ENCODE measurements around the gene SYT12. TPM values are rescaled to one million over a fixed set of nuclear protein-coding genes. Genes with fewer than 3 reads are reported as not detected.

The SYT12 gene
- polyA plus RNA-seq, 3 donors: not detected

DNA sequence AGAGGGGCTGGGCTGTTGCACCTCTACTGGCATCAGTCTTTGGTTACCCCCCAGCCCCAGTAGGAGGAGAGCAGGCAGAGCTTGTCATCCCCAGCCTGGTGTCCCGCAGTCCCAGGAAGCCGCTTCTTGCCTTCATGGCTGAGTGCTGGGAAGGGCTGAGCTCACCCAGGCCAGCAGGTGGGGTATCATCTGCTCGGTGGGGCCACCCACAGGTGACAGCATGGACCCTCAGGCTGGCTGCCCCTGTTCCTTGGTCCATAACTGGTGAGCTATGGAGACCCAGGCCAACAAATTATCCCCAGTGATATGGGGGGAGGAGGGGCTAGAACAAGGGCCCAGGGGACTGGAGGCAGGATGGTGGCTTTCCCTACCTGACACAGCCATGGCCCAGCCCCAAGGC is 27.2 kb downstream of the SYT12 start:
- no peaks in the 10 kb centered on the region for H3K4me1 ChIP-seq (ENCODE audit: control insufficient read depth in 1 of 2, insufficient read depth in 2 of 2, low read length in 2 of 2)
- TF ChIP-seq, protein P1, sequence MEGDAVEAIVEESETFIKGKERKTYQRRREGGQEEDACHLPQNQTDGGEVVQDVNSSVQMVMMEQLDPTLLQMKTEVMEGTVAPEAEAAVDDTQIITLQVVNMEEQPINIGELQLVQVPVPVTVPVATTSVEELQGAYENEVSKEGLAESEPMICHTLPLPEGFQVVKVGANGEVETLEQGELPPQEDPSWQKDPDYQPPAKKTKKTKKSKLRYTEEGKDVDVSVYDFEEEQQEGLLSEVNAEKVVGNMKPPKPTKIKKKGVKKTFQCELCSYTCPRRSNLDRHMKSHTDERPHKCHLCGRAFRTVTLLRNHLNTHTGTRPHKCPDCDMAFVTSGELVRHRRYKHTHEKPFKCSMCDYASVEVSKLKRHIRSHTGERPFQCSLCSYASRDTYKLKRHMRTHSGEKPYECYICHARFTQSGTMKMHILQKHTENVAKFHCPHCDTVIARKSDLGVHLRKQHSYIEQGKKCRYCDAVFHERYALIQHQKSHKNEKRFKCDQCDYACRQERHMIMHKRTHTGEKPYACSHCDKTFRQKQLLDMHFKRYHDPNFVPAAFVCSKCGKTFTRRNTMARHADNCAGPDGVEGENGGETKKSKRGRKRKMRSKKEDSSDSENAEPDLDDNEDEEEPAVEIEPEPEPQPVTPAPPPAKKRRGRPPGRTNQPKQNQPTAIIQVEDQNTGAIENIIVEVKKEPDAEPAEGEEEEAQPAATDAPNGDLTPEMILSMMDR (IDR thresholded peaks at IDR 0.05): no peak
- no peak overlapping the region for H2AFZ ChIP-seq (ENCODE audit: insufficient read depth, low read depth, low read length, poor library complexity, severe bottlenecking)
- H3K27ac ChIP-seq (ENCODE audit: low read depth in 1 of 2, low read length in 2 of 2): no peak overlapping the region
- no peak overlapping the region for H3K27ac Mint-ChIP-seq
- H3K27me3 ChIP-seq (ENCODE audit: control insufficient read depth in 2 of 2, insufficient read depth in 2 of 2, low read length in 2 of 2): peaks cover 0 to 5% of the 10 kb centered on the region in 2 donors
- WGBS (ENCODE audit: insufficient coverage): 100% methylated on average over 1 of the region's 3 CpGs
- no peak overlapping the region for H3K4me3 ChIP-seq (replicated peaks in 1 of 3; ENCODE audit: low read depth in 2 of 3, low read length in 3 of 3)
- no peak overlapping the region for H3K9ac ChIP-seq (ENCODE audit: insufficient read depth, low read length, poor library complexity, severe bottlenecking)
- H3K4me1 Mint-ChIP-seq: no peaks in the 10 kb centered on the region
- no peak overlapping the region for H3K4me2 ChIP-seq (replicated peaks; ENCODE audit: extremely low read depth, low read length, poor library complexity, severe bottlenecking)
- H3K9me3 ChIP-seq (replicated peaks in 1 of 2; ENCODE audit: control insufficient read depth in 1 of 2, insufficient read depth in 1 of 2, low read length in 2 of 2): no peaks in the 10 kb centered on the region
- H3K36me3 Mint-ChIP-seq: no peaks in the 10 kb centered on the region
- no peak overlapping the region for H3K4me3 Mint-ChIP-seq
- H3K79me2 ChIP-seq (ENCODE audit: insufficient read depth, low read length): no peaks in the 10 kb centered on the region
- no peaks in the 10 kb centered on the region for H3K9me3 Mint-ChIP-seq
- intact Hi-C loops (cut with micrococcal nuclease): no loop called here
- H3K36me3 ChIP-seq (replicated peaks in 1 of 2; ENCODE audit: control insufficient read depth in 1 of 2, insufficient read depth in 2 of 2, low read length in 2 of 2): no peaks in the 10 kb centered on the region
- no peaks in the 10 kb centered on the region for H4K20me1 ChIP-seq (ENCODE audit: insufficient read depth, low read length)
- H3K27me3 Mint-ChIP-seq (ENCODE audit: low read depth in 3 of 3): peaks cover 11 to 18% (median 13%) of the 10 kb centered on the region in 3 donors
- DNase-seq: no peak

DNA sequence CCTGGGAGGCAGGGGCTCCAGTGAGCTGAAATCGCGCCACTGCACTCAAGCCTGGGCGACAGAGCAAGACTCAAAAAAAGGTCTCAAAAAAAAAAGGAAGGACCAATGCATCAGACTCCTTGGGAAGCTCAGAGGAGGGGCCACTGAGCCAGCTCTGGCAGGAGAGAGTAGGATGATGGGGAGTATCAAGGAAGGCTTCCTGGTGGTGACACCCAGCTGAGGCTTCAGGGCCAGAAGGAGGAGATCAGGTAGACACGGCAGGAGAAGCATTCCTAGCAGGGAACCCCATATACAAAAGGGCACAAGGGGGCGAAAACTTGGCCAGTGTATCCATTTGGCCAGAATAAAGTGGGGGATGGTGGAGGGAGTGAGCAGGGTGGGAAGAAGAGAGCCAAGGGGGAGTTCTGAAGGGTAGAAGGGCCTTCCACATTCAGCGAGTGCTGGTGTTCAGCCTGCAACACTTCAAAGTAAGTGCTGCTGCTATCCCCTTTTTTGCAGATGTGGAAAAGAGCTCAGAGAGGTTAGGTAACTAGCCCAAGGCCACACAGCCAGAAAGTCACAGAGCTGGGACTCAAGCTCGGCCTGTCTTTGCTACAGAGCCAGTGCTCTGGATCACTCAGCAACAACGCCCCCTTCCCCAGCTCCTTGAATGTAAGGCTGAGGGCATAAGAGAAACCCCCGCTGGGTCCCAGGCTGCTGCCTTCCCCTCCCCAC is 28.4 kb downstream of the SYT12 start:
- Mint-ChIP-seq H3K36me3 (no peaks in the 10 kb centered on the region), H3K27me3 (ENCODE audit: low read depth in 3 of 3) (peaks cover 21 to 27% (median 24%) of the 10 kb centered on the region in 3 donors), H3K27ac (peak overlapping the region in 2 of 7 donors; percentile 38 to 50), H3K4me3 (no peak overlapping the region), H3K9me3 (peaks cover 0 to 2% (median 0%) of the 10 kb centered on the region in 7 donors), H3K4me1 (peaks cover 3% of the 10 kb centered on the region)
- DNase-seq: no peak
- Histone ChIP-seq H3K27ac (ENCODE audit: low read depth in 1 of 2, low read length in 2 of 2) (no peak overlapping the region), H3K27me3 (ENCODE audit: control insufficient read depth in 2 of 2, insufficient read depth in 2 of 2, low read length in 2 of 2) (peaks cover 4 to 17% of the 10 kb centered on the region in 2 donors), H3K4me3 (replicated peaks in 1 of 3; ENCODE audit: low read depth in 2 of 3, low read length in 3 of 3) (no peak overlapping the region), H3K4me2 (replicated peaks; ENCODE audit: extremely low read depth, low read length, poor library complexity, severe bottlenecking) (no peak overlapping the region), H3K4me1 (ENCODE audit: control insufficient read depth in 1 of 2, insufficient read depth in 2 of 2, low read length in 2 of 2) (peaks cover under 1 to 3% of the 10 kb centered on the region in 2 donors), H4K20me1 (ENCODE audit: insufficient read depth, low read length) (no peaks in the 10 kb centered on the region), H3K9me3 (replicated peaks in 1 of 2; ENCODE audit: control insufficient read depth in 1 of 2, insufficient read depth in 1 of 2, low read length in 2 of 2) (no peaks in the 10 kb centered on the region), H3K79me2 (ENCODE audit: insufficient read depth, low read length) (no peaks in the 10 kb centered on the region), H3K36me3 (replicated peaks in 1 of 2; ENCODE audit: control insufficient read depth in 1 of 2, insufficient read depth in 2 of 2, low read length in 2 of 2) (no peaks in the 10 kb centered on the region), H2AFZ (ENCODE audit: insufficient read depth, low read depth, low read length, poor library complexity, severe bottlenecking) (no peak overlapping the region), H3K9ac (ENCODE audit: insufficient read depth, low read length, poor library complexity, severe bottlenecking) (no peak overlapping the region)
- intact Hi-C loops (cut with micrococcal nuclease): no loop called here
- 96% methylated on average over 5 of the region's 9 CpGs for WGBS (ENCODE audit: insufficient coverage)
- TF ChIP-seq, protein P1 (IDR thresholded peaks at IDR 0.05): no peak
